KMS-11 (cell line): Measurements from ENCODE around the gene LOXL4.

Experiments used
- H2AFZ ChIP-seq: fragments of 200-600 bp; sonication (generic); 2 replicates; pipeline ENCODE4 v1.6.1; 2016; ENCODE audit warnings: antibody characterized with exemption, mixed run types, low read depth
- H3K27ac ChIP-seq: fragments of 200-600 bp; sonication (generic); 2 replicates; pipeline ENCODE4 v1.6.1; 2016; ENCODE audit warnings: mild to moderate bottlenecking, mixed run types
- H3K27me3 ChIP-seq: fragments of 200-600 bp; sonication (generic); 2 replicates; pipeline ENCODE4 v1.6.1; 2017; ENCODE audit warnings: mild to moderate bottlenecking, low read depth, mixed run types, moderate library complexity; ENCODE audit not compliant: insufficient read depth
- H3K36me3 ChIP-seq: fragments of 200-600 bp; sonication (generic); 2 replicates; pipeline ENCODE4 v1.6.1; 2017; ENCODE audit warnings: mild to moderate bottlenecking, mixed run types; ENCODE audit not compliant: insufficient read depth
- H3K4me1 ChIP-seq: fragments of 200-600 bp; sonication (generic); 2 replicates; pipeline ENCODE4 v1.6.1; 2016; ENCODE audit warnings: mild to moderate bottlenecking, low read depth, mixed run types; ENCODE audit not compliant: poor library complexity, severe bottlenecking
- H3K4me2 ChIP-seq: fragments of 200-600 bp; sonication (generic); 2 replicates; pipeline ENCODE4 v1.7.0; 2016; ENCODE audit warnings: mild to moderate bottlenecking, mixed run types
- H3K4me3 ChIP-seq: fragments of 200-600 bp; sonication (generic); IDR thresholded peaks from 2 replicates; pipeline ENCODE4 v1.6.1; 2017; ENCODE audit warnings: low read depth, low read length, mixed read lengths; ENCODE audit not compliant: insufficient read depth
- H3K79me2 ChIP-seq: fragments of 200-600 bp; sonication (generic); 2 replicates; pipeline ENCODE4 v1.6.1; 2016; ENCODE audit warnings: low read depth, mixed run types; ENCODE audit not compliant: insufficient read depth
- H3K9ac ChIP-seq: fragments of 200-600 bp; sonication (generic); 2 replicates; pipeline ENCODE4 v1.6.1; 2016; ENCODE audit warnings: mild to moderate bottlenecking, mixed run types
- H4K20me1 ChIP-seq: fragments of 200-600 bp; sonication (generic); 2 replicates; pipeline ENCODE4 v1.6.1; 2016; ENCODE audit warnings: mild to moderate bottlenecking, mixed run types; ENCODE audit not compliant: insufficient read depth
- CTCF ChIP-seq: fragments of 200-600 bp; sonication (generic); conservative IDR thresholded peaks from 2 replicates; pipeline ENCODE4 v1.6.1; 2017; ENCODE audit warnings: low read depth, mild to moderate bottlenecking, antibody characterized with exemption, low read length, moderate library complexity, mixed read lengths

The LOXL4 gene

GRCh38 chr10:98270786-98271185, 2.8 kb upstream of the LOXL4 start:
- Histone ChIP-seq H3K36me3 (no peaks in the 10 kb centered on the region), H3K27ac (no peak overlapping the region), H3K4me2 (no peak overlapping the region), H3K4me1 (peaks cover 7% of the 10 kb centered on the region), H3K9ac (no peak overlapping the region), H2AFZ (no peak overlapping the region), H4K20me1 (no peaks in the 10 kb centered on the region), H3K4me3 (no peak overlapping the region), H3K79me2 (no peaks in the 10 kb centered on the region), H3K27me3 (no peaks in the 10 kb centered on the region)
- no peak for TF ChIP-seq CTCF

- H3K27me3 ChIP-seq, result no peaks in the 10 kb centered on the region
- no peak overlapping the region for H3K9ac ChIP-seq
- no peak overlapping the region for H3K4me3 ChIP-seq
- no peaks in the 10 kb centered on the region for H4K20me1 ChIP-seq
- TF ChIP-seq CTCF, result no peak
- H3K27ac ChIP-seq, result no peak overlapping the region
- H3K4me1 ChIP-seq, result peaks cover 7% of the 10 kb centered on the region
- no peaks in the 10 kb centered on the region for H3K36me3 ChIP-seq
- no peaks in the 10 kb centered on the region for H3K79me2 ChIP-seq
- H3K4me2 ChIP-seq, result no peak overlapping the region
- no peak overlapping the region for H2AFZ ChIP-seq
Measured at GRCh38 chr10:98270073-98270740, 2.2 kb upstream of the LOXL4 start.

GRCh38 chr10:98269435-98269912, 1.5 kb upstream of the LOXL4 start:
- Histone ChIP-seq H3K4me3 (no peak overlapping the region), H3K4me1 (peaks cover 7% of the 10 kb centered on the region), H4K20me1 (no peaks in the 10 kb centered on the region), H2AFZ (no peak overlapping the region), H3K9ac (no peak overlapping the region), H3K27ac (no peak overlapping the region), H3K27me3 (no peaks in the 10 kb centered on the region), H3K4me2 (no peak overlapping the region), H3K79me2 (no peaks in the 10 kb centered on the region), H3K36me3 (no peaks in the 10 kb centered on the region)
- no peak for TF ChIP-seq CTCF

- Histone ChIP-seq H2AFZ (peak overlapping the region; percentile 83; the same call in 1 of the 2 replicates), H3K27ac (no peak overlapping the region)
Measured at GRCh38 chr10:98268694-98269431, 869 bp upstream of the LOXL4 start.

More at GRCh38 chr10:98268694-98269431, 869 bp upstream of the LOXL4 start:
- H3K4me3 ChIP-seq, result no peak overlapping the region
- H4K20me1 ChIP-seq, result no peaks in the 10 kb centered on the region
- H3K4me1 ChIP-seq, result peaks cover 7% of the 10 kb centered on the region
- no peaks in the 10 kb centered on the region for H3K79me2 ChIP-seq
- TF ChIP-seq CTCF, result no peak
- H3K27me3 ChIP-seq, result no peaks in the 10 kb centered on the region
- no peaks in the 10 kb centered on the region for H3K36me3 ChIP-seq
- no peak overlapping the region for H3K4me2 ChIP-seq
- peak overlapping the region; percentile 41; the same call in 1 of the 2 replicates for H3K9ac ChIP-seq
